Testis (tissue), 2 donors: ENCODE data around the gene DBN1.

Experiments used
- CTCF ChIP-seq, 3 experiments: fragments of 450-650 bp in 2 of 3; fragments of 200-600 bp in 1 of 3; sonication (generic) in 1 of 3; IDR thresholded peaks; one replicate each; pipeline ENCODE4 v1.5.1; 2016 to 2019; ENCODE audit warnings: antibody characterized with exemption in 3 of 3, mild to moderate bottlenecking in 2 of 3, moderate library complexity in 1 of 3
- POLR2A ChIP-seq: fragments of 450-650 bp; IDR thresholded peaks from one replicate; pipeline ENCODE4 v1.6.1; 2017; ENCODE audit warnings: antibody characterized with exemption, mild to moderate bottlenecking, moderate library complexity

- no peak for TF ChIP-seq CTCF (IDR thresholded peaks at IDR 0.05)
- TF ChIP-seq POLR2A = no peak
These were observed 32.2 kb downstream of the DBN1 start for GRCh38 chr5:177440990-177441780.
